OCI-LY1 (cell line): Measurements from ENCODE around the gene GJA9.
A peak's percentile ranks its signal among the peaks of the same experiment; 100 is the strongest.

Experiments
- H2AFZ ChIP-seq: fragments of 200-600 bp; sonication (generic), shearing (Covaris generic); 2 replicates; pipeline ENCODE4 v1.6.0; 2014; ENCODE audit warnings: antibody characterized with exemption, mild to moderate bottlenecking, low read length
- H3F3A ChIP-seq: fragments of 200-600 bp; sonication (generic), shearing (Covaris generic); 2 replicates; pipeline ENCODE4 v1.6.0; 2014; ENCODE audit warnings: mild to moderate bottlenecking, antibody characterized with exemption, low read length, moderate library complexity; ENCODE audit not compliant: insufficient read depth
- H3K27ac ChIP-seq: fragments of 200-600 bp; sonication (generic); 2 replicates; pipeline ENCODE4 v1.5.1; 2014; ENCODE audit warnings: low read length, mixed run types, mild to moderate bottlenecking, low read depth; ENCODE audit not compliant: poor library complexity, severe bottlenecking
- H3K27me3 ChIP-seq: fragments of 200-600 bp; sonication (generic); 2 replicates; pipeline ENCODE4 v1.6.0; 2014; ENCODE audit warnings: antibody characterized with exemption, mild to moderate bottlenecking, low read length, moderate library complexity; ENCODE audit not compliant: insufficient read depth
- H3K36me3 ChIP-seq: fragments of 200-600 bp; sonication (generic); 2 replicates; pipeline ENCODE4 v1.6.1; 2014; ENCODE audit warnings: mild to moderate bottlenecking, antibody characterized with exemption, low read length, moderate library complexity, mixed read lengths; ENCODE audit not compliant: insufficient read depth
- H3K4me1 ChIP-seq: fragments of 200-600 bp; sonication (generic); 2 replicates; pipeline ENCODE4 v1.5.1; 2014; ENCODE audit warnings: mild to moderate bottlenecking, low read length, moderate library complexity; ENCODE audit not compliant: insufficient read depth, severe bottlenecking
- H3K4me2 ChIP-seq: fragments of 200-600 bp; sonication (generic), shearing (Covaris generic); 2 replicates; pipeline ENCODE4 v1.6.1; 2014; ENCODE audit warnings: low read length
- H3K4me3 ChIP-seq: fragments of 200-600 bp; sonication (generic); 2 replicates; pipeline ENCODE4 v1.5.1; 2014; ENCODE audit warnings: low read length, low read depth, mild to moderate bottlenecking, mixed read lengths; ENCODE audit not compliant: poor library complexity, severe bottlenecking
- H3K79me2 ChIP-seq: fragments of 200-600 bp; shearing (Covaris generic); 2 replicates; pipeline ENCODE4 v1.6.1; 2016; ENCODE audit warnings: mixed run types, low read length, mixed read lengths; ENCODE audit not compliant: insufficient read depth
- H3K9ac ChIP-seq: fragments of 200-600 bp; sonication (generic), shearing (Covaris generic); 2 replicates; pipeline ENCODE4 v1.6.1; 2014; ENCODE audit warnings: mild to moderate bottlenecking, low read length, mixed read lengths
- H3K9me2 ChIP-seq: fragments of 200-600 bp; sonication (generic), shearing (Covaris generic); 2 replicates; pipeline ENCODE4 v1.6.1; 2014; ENCODE audit warnings: low read depth, mild to moderate bottlenecking, low read length, mixed read lengths
- H3K9me3 ChIP-seq: fragments of 200-600 bp; shearing (Covaris generic); 2 replicates; pipeline ENCODE4 v1.6.1; 2014; ENCODE audit warnings: low read length, mixed read lengths
- H4K20me1 ChIP-seq: fragments of 200-600 bp; sonication (generic), shearing (Covaris generic); 2 replicates; pipeline ENCODE4 v1.6.0; 2016; ENCODE audit warnings: mild to moderate bottlenecking, low read length; ENCODE audit not compliant: insufficient read depth
- CTCF ChIP-seq: fragments of 200-600 bp; sonication (generic), shearing (Covaris generic); IDR thresholded peaks from 2 replicates; pipeline ENCODE4 v1.5.1; 2017; ENCODE audit warnings: mild to moderate bottlenecking, antibody characterized with exemption, low read length, moderate library complexity, mixed read lengths
- EZH2 ChIP-seq: fragments of 200-600 bp; sonication (generic), shearing (Covaris generic); IDR thresholded peaks from 2 replicates; pipeline ENCODE4 v1.8.0; 2017; ENCODE audit warnings: borderline replicate concordance, mixed run types, mild to moderate bottlenecking, antibody characterized with exemption, low read length, moderate library complexity, mixed read lengths

Gene GJA9

GRCh38 chr1:38875811-38876210, 5.6 kb downstream of the GJA9 start:
- Histone ChIP-seq H3F3A (no peaks in the 10 kb centered on the region), H3K36me3 (no peaks in the 10 kb centered on the region)
- TF ChIP-seq EZH2 = no peak
- no peak for TF ChIP-seq CTCF

GRCh38 chr1:38873027-38873969, 8.1 kb downstream of the GJA9 start, which contains the start of gene MYCBP:
Gene MYCBP (minus strand): TSS chr1:38873348. CDS start chr1:38873305, 43 bp downstream.
- no peak within 1 kb of the TSS for H2AFZ ChIP-seq
- H3K4me2 ChIP-seq = peak within 1 kb of the TSS; percentile 99
- 0 out of 2 replicates have a peak, but pooled peaks cover 4% of the 10 kb centered on the region for H3K79me2 ChIP-seq
- H3K9me2 ChIP-seq = no peaks in the 10 kb centered on the region
- H3K36me3 ChIP-seq = no peaks in the 10 kb centered on the region
- no peaks in the 10 kb centered on the region for H3K27me3 ChIP-seq
- H3K9me3 ChIP-seq = no peaks in the 10 kb centered on the region
- no peaks in the 10 kb centered on the region for H3F3A ChIP-seq
- H4K20me1 ChIP-seq = no peaks in the 10 kb centered on the region
- peak within 1 kb of the TSS; percentile 85 for H3K9ac ChIP-seq
- peak within 1 kb of the TSS; percentile 88 for H3K4me3 ChIP-seq
- TF ChIP-seq EZH2 (no peak), CTCF (no peak)
- H3K27ac ChIP-seq = no peak within 1 kb of the TSS
- H3K4me1 ChIP-seq = peaks cover 24% of the 10 kb centered on the region

More at GRCh38 chr1:38875811-38876210, 5.6 kb downstream of the GJA9 start:
- Histone ChIP-seq H3K27me3 (no peaks in the 10 kb centered on the region), H2AFZ (no peak overlapping the region), H3K4me2 (no peak overlapping the region), H3K4me3 (no peak overlapping the region), H3K9me3 (no peaks in the 10 kb centered on the region), H3K79me2 (0 out of 2 replicates have a peak, but pooled peaks cover 4% of the 10 kb centered on the region), H3K9me2 (no peaks in the 10 kb centered on the region), H3K27ac (no peak overlapping the region), H3K4me1 (peaks cover 24% of the 10 kb centered on the region), H3K9ac (no peak overlapping the region), H4K20me1 (no peaks in the 10 kb centered on the region)

GRCh38 chr1:38872401-38873026, 8.9 kb downstream of the GJA9 start:
- H3F3A ChIP-seq = no peaks in the 10 kb centered on the region
- peaks cover 4% of the 10 kb centered on the region; the same call in 1 of the 2 replicates for H3K36me3 ChIP-seq
- H3K4me3 ChIP-seq = peak overlapping the region; percentile 88
- H3K27ac ChIP-seq = no peak overlapping the region
- H4K20me1 ChIP-seq = no peaks in the 10 kb centered on the region
- H2AFZ ChIP-seq = no peak overlapping the region
- H3K27me3 ChIP-seq = no peaks in the 10 kb centered on the region
- peaks cover 24% of the 10 kb centered on the region for H3K4me1 ChIP-seq
- TF ChIP-seq CTCF (no peak), EZH2 (no peak)
- H3K9ac ChIP-seq = peak overlapping the region; percentile 85
- H3K9me3 ChIP-seq = no peaks in the 10 kb centered on the region
- H3K4me2 ChIP-seq = peak overlapping the region; percentile 99
- peaks cover 7% of the 10 kb centered on the region; the same call in 1 of the 2 replicates for H3K79me2 ChIP-seq
- H3K9me2 ChIP-seq = no peaks in the 10 kb centered on the region
